DMS 273 (cell line): Measurements from ENCODE around the gene PJVK.
A peak's percentile ranks its signal among the peaks of the same experiment; 100 is the strongest.
"Not testable (repeated sequence)": the region's sequence is repeated elsewhere in the genome, so short reads cannot be mapped to it uniquely, and the experiment has no call there.

Source experiments
- DNase-seq: peaks from one replicate; lab custom pipeline; 2025; ENCODE audit not compliant: unreplicated experiment; lab: John Stamatoyannopoulos, UW

PJVK gene

GRCh38 chr2:178429336-178429735 is 21.8 kb upstream of the PJVK start:
- DNase-seq: no peak

DNA sequence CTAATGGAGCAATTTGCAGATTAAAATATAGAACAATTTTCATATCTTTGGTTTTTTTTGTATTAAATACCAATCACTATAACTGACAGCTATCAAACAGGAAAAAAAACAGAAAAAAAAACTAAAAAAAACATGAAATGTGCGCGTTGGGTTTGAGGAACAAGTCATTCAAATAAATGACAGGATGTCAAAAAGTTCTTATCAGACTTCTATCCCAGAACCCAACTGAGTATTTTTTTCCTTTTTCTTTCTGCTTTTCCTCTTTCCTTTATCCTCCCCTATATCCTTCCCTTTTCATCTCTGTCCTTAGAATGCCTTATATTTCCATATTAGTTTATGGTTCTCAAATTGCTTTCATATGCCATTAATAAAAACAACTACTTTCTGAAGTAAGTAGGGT is 14.5 kb upstream of the PJVK start:
- DNase-seq: no peak

DNA sequence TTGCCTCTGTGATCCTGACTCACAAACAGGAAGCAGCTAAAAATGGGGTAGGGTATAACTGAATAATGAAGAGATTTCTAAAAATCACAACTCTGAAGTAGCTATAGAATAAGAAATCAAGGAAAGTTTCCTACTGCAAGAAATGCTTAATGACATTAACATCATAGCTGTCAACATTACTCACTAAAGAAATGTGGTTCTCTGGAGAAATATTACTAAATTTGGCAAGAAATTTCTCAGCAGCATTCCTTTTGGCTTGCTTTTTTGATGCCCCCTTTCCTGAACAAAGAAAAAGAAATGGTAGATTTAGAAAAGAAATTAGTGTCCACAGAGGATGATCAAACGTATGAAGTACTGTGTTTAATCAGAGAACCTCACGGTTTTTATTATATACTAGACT is 9.8 kb upstream of the PJVK start:
- no peak for DNase-seq

DNA sequence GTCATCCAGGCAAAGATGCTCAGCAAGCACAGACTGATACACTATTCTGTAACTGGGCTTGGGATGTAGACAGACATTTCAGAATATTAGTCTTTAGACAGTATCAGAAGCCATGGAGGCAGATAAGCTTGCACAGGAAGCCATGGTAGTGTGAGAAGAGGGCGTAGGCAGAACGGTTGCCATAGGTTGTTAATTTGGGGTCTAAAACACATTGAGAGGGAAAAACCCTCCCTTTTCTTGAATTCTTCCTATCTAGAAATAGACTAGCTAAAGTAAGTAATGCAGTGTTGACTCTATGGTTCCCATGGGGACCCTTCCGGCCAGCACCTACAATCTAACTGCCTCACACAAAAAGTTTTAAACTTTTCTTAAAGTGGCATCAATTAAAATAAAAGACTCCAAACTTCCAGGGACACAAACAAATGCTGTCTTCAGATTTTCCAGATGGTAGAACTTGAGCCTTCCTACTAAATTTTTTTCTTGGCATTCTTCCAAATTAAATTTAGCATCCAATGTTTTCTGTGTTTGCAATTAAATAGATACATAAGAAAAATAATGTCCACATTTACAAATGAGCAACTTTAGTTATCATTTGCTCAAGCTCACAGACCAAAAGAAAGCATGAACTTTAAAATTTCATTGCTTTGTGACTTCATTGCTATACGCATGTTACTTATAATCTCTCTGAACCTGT is 2.1 kb upstream of the PJVK start:
- peak; percentile 18 for DNase-seq

DNA sequence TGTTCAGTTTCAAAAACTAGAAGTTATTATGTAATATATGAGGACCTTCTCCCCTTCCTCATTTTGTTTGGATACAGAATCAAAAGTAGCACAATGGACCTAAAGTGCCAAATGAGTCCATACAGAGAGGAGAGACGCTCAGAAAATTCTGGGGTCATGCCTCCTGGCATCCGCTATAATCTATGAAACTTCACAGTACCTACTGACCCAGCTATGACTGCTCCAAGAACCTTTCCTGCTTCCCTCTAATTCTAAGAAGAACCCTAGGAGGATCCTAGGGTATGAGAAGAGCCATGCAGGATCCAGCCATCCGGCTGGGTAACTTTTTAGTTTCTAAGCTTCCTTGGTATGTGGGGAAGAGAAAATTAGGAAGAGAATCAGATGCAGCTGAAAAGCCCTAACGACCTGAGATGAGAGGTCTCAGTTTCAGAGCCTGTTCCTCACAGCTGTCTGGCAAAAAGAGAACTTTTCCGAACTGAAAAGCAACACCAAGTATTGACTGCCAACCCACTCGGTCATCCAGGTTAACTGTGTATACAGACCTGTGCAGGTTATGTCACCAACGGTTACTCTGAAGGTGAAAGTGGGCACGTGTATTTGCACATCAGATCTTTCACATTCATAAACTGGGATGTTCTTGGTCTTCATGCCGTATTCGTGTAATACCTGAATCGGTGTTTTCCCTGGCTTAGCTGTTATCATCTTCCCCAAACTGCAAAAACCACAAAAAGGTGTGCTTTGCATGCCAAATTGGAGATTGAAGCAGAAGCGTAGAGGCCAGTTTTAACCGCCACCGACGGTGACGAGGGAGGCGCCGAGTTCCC is 1.3 kb upstream of the PJVK start:
- peak; percentile 59 for DNase-seq

DNA sequence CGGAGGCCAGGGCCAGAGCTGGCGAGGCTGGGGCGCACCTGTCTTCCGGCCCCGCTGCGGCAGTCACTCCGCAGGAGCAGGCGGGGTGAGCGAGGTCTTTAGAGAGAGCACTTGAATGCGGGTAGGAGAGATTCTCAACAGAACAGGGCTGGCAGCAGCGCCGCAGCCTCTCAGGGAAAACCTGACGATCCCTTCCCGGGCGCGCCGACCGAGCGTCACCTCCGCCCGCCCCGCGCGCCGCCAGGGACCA is 729 bp upstream of the PJVK start:
- DNase-seq: no peak

GRCh38 chr2:178452334-178452733 is 1.2 kb downstream of the PJVK start:
- DNase-seq: no peak

GRCh38 chr2:178452870-178453269 is 1.7 kb downstream of the PJVK start:
- DNase-seq: peak; percentile 22

GRCh38 chr2:178455947-178456346 is 4.8 kb downstream of the PJVK start:
- no peak for DNase-seq

- DNase-seq: no peak
Measured at GRCh38 chr2:178457390-178457886, 6.3 kb downstream of the PJVK start.

- no peak for DNase-seq
Measured at GRCh38 chr2:178469219-178469849, 18.2 kb downstream of the PJVK start.

DNA sequence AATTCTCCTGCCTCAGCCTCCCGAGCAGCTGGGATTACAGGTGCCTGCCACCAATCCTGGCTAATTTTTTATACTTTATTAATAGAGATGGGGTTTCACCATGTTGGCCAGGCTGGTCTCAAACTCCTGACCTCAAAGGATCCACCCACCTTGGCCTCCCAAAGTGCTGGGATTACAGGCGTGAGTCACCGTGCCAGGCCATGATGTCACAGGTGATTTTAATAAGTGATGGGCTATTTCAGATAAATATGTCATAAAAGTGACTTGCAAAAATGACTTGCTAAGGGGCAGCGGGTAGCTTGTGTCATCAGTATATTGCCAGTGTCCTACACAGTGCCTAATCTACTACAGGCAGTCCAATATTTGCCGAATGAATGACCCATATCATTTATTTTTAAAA is 20.1 kb downstream of the PJVK start:
- DNase-seq: not testable (repeated sequence)

DNA sequence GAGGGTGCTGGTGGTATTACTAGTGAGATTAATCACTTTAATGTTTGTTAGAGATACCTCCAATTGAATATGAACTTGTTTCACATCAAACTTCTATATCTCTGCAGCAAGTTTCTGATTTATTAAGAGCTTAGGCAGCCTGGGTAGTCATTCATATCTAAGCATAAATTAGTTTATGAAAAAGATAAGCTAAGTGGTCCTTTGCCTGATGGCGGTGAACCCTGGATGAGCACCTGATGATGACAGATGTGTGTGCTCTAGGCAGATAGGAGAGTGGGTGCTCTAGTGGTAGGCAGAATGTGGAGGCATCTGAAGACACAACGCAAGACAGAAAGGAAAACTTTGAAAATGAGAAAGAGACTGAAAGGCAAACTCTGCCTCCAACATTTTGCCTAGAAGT is 22.2 kb downstream of the PJVK start:
- no peak for DNase-seq

DNA sequence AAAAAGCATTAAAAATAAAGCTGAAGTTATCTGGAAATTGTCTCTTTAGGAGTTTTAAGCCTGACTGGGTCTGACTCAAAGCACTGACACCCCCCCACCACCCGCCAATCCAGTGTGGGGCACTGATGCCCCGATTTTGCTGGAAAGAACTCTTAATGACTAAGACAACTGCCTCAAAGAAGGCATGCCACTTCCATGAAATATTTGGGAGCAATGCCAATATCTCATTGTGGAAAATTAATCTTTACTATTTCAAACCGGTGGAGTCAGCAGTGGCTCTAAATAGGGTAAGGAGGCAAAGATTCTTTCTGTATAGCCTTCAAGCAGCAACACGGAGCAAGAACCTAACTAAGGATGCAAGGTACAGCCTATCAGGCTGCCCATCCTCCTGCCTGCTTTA is 22.8 kb downstream of the PJVK start:
- no peak for DNase-seq

DNA sequence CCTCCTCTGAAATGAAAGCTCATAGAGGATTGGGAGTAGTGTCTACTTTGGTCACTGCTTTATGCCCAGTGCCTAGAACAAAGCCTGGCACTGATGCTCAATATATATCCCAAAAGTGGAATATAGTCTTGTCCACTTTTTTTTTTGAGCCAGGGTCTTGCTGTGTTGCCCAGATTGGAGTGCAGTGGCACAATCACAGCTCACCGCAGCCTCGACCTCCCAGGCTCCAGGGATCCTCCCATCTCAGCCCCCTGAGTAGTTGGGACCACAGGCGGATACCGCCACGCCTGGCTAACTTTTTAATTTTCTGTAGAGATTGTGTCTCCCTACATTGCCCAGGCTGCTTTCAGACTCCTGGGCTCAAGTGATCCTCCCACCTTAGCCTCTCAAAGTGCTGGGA is 23.4 kb downstream of the PJVK start:
- DNase-seq: no peak

DNA sequence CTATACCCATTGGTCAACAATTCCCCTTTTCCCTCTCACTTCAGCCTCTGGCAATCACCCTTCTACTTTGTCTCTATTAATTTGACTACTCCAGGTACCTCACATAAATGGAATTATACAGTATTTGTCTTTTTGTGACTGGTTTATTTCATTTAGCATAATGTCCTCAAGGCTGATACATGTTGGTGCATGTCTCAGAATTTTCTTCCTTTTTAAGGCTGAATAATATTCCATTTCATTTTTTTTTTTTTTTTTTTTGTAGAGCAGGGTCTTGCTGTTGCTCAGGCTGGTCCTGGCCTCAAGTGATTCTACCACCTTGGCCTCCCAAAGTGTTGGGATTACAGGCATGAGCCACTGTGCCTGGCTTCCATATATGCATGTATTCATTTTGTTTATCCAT is 25.3 kb downstream of the PJVK start:
- no peak for DNase-seq

DNA sequence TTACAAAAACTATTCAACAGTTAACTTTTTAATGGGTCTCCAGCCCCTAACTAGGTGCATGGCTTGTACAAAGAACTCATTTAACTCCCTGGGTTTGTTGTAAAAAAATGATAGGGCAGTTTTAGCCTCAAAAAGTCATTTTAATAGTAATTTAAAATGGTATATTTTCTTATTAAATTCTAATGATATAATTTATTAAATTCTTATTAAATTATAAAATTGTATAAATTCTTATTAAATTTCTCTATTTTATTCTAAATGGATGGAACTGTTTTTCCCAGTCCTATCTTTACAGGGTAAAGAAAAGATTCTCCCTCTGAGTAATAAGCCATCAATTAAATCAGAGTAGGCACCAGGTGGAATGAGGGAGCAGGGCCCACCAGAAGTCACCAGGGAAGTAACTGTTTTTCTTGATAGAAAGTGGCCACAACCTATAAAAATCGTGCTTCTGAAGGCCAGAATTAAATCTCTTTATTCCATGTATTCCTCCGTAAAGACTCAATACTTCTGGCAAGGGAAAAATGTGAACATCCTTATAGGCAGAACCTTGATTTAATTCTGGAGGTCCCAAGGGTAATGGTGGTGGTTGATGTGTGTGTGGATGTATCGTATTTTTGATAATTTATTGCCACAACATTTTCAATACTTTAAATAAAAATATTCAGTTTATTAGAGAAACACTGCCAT is 26.4 kb downstream of the PJVK start:
- DNase-seq: peak; percentile 59

DNA sequence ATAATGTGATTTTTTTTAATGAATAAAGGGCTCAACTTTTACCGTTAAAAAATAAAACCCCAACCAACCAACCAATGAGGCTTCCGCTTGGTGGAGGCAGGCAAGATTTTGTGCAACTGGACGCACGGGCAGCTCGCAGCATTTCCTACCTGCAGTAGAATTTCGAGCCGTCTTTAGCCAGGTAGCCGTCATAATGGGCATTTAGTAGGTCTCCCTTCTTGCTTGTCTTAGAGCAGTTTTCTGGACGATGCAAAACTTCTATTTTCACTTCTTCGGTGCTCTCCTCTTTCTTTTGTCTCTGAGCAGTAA is 26.9 kb downstream of the PJVK start:
- DNase-seq: peak; percentile 59

DNA sequence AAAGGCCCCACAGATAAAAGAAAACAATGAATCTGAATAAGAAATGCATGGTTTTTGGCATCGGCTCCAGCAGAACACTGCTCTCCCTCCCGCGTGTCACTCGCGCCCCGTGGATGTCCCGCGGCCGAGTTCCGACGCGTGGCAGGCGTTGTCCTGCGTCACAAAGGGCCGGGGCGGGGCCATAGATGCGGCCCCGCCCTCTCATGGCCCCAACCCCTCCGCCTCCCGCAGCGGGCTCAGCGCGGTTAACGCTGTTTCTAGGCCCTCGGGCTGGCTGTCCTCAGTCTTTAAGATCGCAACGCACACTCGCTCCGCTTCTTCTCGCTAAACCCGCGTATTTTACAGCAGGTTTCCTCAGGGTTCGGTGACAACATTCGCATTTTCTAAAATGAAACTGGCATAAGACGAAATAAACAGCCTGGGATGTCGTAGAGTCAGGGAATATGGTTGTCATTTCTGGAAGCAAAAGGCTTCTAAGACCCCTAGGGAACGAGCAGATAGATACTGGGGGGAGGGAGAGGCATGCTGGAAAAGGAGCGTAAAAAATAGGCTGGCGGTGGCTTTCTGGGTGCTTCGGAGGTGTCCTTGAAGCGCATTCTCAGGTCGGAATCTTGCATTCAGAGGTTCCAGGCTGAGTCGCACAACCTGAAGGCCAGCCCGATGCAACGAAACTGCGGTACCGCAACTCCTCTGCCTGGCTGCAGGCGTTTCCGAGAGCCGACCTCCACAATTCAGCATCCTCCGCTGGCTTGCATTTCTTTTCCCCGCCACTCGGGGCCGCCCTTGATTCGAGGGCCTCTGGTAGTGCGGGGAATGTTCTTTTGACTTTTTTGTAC is 27.5 kb downstream of the PJVK start, which contains the start of gene FKBP7:
FKBP7 (minus strand) TSS at position 162 of the 836 bp plus-strand sequence; CDS start at position 61, 101 bp downstream.
- DNase-seq: peak; percentile 94

- peak; percentile 35 for DNase-seq
Measured at GRCh38 chr2:178479275-178479616, 28.1 kb downstream of the PJVK start.

GRCh38 chr2:178479758-178480226 is 28.6 kb downstream of the PJVK start:
- no peak for DNase-seq
